ENCODE measurements around the gene FBLN7. TPM values are rescaled to one million over a fixed set of nuclear protein-coding genes. Genes with fewer than 3 reads are reported as not detected.

The FBLN7 gene
- total RNA-seq, 2 experiments from 2014 or later: 0.25 TPM; not detected in 1

- TF ChIP-seq EZH2phosphoT487 (IDR thresholded peaks at IDR 0.05; ENCODE audit: borderline replicate concordance, low read depth, low read length): no peak
- no TSS peak for BruUV-seq (replicated peaks)
- Histone ChIP-seq H3K9me3 (ENCODE audit: low read length) (no peaks in the 10 kb centered on the region), H2AFZ (ENCODE audit: low read length) (no peak overlapping the region), H3K4me1 (ENCODE audit: insufficient read depth, low read length, poor library complexity, severe bottlenecking) (no peaks in the 10 kb centered on the region), H3K27ac (ENCODE audit: low read depth, low read length, poor library complexity, severe bottlenecking) (no peak overlapping the region), H3K79me2 (ENCODE audit: insufficient read depth, low read depth, low read length) (no peaks in the 10 kb centered on the region), H4K20me1 (ENCODE audit: insufficient read depth, low read length) (no peaks in the 10 kb centered on the region), H3K9me2 (ENCODE audit: insufficient read depth, low read length) (no peaks in the 10 kb centered on the region), H3K36me3 (ENCODE audit: insufficient read depth, low read length) (no peaks in the 10 kb centered on the region), H3K4me2 (ENCODE audit: low read length) (no peak overlapping the region), H3K4me3 (ENCODE audit: low read depth, low read length, poor library complexity, severe bottlenecking) (no peak overlapping the region)
- ChIA-PET POLR2A (no interaction called here), CTCF (ENCODE audit: unreplicated experiment) (no interaction called here)
- intact Hi-C loops (cut with micrococcal nuclease; ENCODE audit: unreplicated experiment): no loop called here
- DNase-seq (ENCODE audit: low spot score): no peak
Observed at GRCh38 chr2:112141626-112142007, 3.4 kb downstream of the FBLN7 start.

DNA sequence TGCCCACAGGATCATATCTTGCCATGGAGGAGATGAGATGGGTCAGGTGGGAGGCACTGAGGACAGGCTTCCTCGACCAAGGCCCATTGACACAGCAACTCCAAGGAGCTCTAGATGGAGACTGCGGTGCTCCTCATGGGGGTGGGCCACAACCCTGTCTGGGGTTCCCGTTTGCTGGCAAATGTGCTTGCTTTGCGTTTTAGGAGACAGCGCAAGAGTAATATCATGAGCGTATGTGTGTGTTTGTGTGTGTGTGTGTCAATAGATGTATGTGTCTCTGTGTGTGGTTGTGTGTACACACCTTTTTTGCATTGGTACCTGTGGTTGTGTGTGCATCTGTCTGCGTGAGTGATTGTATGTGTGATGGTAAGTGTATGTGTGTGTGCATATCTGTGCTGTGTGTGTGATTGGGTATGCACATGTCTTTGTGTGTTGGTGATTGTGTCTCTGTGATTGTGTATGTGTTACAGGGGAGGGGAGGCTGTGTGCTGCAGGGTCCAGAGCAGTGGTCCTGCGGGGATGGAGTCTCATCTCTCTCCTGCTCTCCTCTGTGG is 4.4 kb downstream of the FBLN7 start:
- intact Hi-C loops (cut with micrococcal nuclease; ENCODE audit: unreplicated experiment): no loop called here
- BruUV-seq (replicated peaks): no TSS peak
- DNase-seq (ENCODE audit: low spot score): no peak
- H3K27ac ChIP-seq (ENCODE audit: low read depth, low read length, poor library complexity, severe bottlenecking): no peak overlapping the region
- POLR2A ChIA-PET: interaction anchor here (0.6 kb wide), 1 partner anchor 332 kb away, joined by 8 read pairs; no protein-coding TSS in a partner anchor
- H2AFZ ChIP-seq (ENCODE audit: low read length): no peak overlapping the region
- H3K9me3 ChIP-seq (ENCODE audit: low read length): no peaks in the 10 kb centered on the region
- no peaks in the 10 kb centered on the region for H3K4me1 ChIP-seq (ENCODE audit: insufficient read depth, low read length, poor library complexity, severe bottlenecking)
- no peaks in the 10 kb centered on the region for H3K79me2 ChIP-seq (ENCODE audit: insufficient read depth, low read depth, low read length)
- H3K9me2 ChIP-seq (ENCODE audit: insufficient read depth, low read length): no peaks in the 10 kb centered on the region
- no peaks in the 10 kb centered on the region for H3K36me3 ChIP-seq (ENCODE audit: insufficient read depth, low read length)
- TF ChIP-seq, protein P1, sequence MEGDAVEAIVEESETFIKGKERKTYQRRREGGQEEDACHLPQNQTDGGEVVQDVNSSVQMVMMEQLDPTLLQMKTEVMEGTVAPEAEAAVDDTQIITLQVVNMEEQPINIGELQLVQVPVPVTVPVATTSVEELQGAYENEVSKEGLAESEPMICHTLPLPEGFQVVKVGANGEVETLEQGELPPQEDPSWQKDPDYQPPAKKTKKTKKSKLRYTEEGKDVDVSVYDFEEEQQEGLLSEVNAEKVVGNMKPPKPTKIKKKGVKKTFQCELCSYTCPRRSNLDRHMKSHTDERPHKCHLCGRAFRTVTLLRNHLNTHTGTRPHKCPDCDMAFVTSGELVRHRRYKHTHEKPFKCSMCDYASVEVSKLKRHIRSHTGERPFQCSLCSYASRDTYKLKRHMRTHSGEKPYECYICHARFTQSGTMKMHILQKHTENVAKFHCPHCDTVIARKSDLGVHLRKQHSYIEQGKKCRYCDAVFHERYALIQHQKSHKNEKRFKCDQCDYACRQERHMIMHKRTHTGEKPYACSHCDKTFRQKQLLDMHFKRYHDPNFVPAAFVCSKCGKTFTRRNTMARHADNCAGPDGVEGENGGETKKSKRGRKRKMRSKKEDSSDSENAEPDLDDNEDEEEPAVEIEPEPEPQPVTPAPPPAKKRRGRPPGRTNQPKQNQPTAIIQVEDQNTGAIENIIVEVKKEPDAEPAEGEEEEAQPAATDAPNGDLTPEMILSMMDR (conservative IDR thresholded peaks at IDR 0.05; ENCODE audit: low read length): no peak
- TF ChIP-seq EZH2phosphoT487 (IDR thresholded peaks at IDR 0.05; ENCODE audit: borderline replicate concordance, low read depth, low read length): no peak
- CTCF ChIA-PET (ENCODE audit: unreplicated experiment): no interaction called here
- H3K4me2 ChIP-seq (ENCODE audit: low read length): no peak overlapping the region
- H3K4me3 ChIP-seq (ENCODE audit: low read depth, low read length, poor library complexity, severe bottlenecking): no peak overlapping the region
- no peaks in the 10 kb centered on the region for H4K20me1 ChIP-seq (ENCODE audit: insufficient read depth, low read length)

DNA sequence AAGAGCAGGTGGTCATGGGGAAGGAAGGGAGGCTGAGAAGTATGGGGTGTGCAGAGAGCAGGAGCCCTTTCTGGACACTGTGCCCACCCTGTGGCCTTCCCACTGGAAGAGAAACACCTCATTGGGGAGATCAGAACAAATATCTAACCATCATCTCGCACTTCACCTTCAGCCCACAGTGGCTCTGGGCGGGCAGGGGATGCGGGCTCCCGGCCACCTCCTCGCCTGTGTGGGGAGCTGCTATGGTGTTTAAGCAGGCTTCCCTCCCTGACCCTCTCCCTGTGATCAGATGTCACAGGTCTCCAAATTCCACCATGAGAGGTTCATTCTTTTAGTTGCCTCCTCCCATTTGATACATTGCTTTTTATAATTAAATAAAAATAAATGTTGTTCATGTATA is 5.0 kb downstream of the FBLN7 start:
- Histone ChIP-seq H3K36me3 (ENCODE audit: insufficient read depth, low read length) (no peaks in the 10 kb centered on the region), H3K79me2 (ENCODE audit: insufficient read depth, low read depth, low read length) (no peaks in the 10 kb centered on the region), H3K9me2 (ENCODE audit: insufficient read depth, low read length) (no peaks in the 10 kb centered on the region), H3K9me3 (ENCODE audit: low read length) (no peaks in the 10 kb centered on the region), H4K20me1 (ENCODE audit: insufficient read depth, low read length) (no peaks in the 10 kb centered on the region), H3K4me1 (ENCODE audit: insufficient read depth, low read length, poor library complexity, severe bottlenecking) (no peaks in the 10 kb centered on the region), H3K4me2 (ENCODE audit: low read length) (no peak overlapping the region), H2AFZ (ENCODE audit: low read length) (no peak overlapping the region), H3K27ac (ENCODE audit: low read depth, low read length, poor library complexity, severe bottlenecking) (no peak overlapping the region), H3K4me3 (ENCODE audit: low read depth, low read length, poor library complexity, severe bottlenecking) (no peak overlapping the region)
- DNase-seq (ENCODE audit: low spot score): no peak
- ChIA-PET CTCF (ENCODE audit: unreplicated experiment) (no interaction called here), POLR2A (no interaction called here)
- intact Hi-C loops (cut with micrococcal nuclease; ENCODE audit: unreplicated experiment): no loop called here
- no TSS peak for BruUV-seq (replicated peaks)
- TF ChIP-seq, protein P1 (conservative IDR thresholded peaks at IDR 0.05; ENCODE audit: low read length): no peak
